Prostate gland (tissue), 2 donors: Measurements from ENCODE around the gene SAMD15.

ENCODE experiments used
- POLR2A ChIP-seq: fragments of 450-650 bp; IDR thresholded peaks from one replicate; pipeline ENCODE4 v1.6.1; 2016; ENCODE audit warnings: antibody characterized with exemption, mild to moderate bottlenecking
- TF ChIP-seq, protein P1 (sequence below), 4 experiments: fragments of 200-600 bp in 2 of 4; fragments of 450-650 bp in 2 of 4; sonication (generic) in 2 of 4; IDR thresholded peaks; 1 replicate in 3 of 4; 2 replicates in 1 of 4; pipeline ENCODE4 v1.5.1; 2016 to 2019; ENCODE audit warnings: antibody characterized with exemption in 4 of 4, mild to moderate bottlenecking in 2 of 4, moderate library complexity in 2 of 4

DNA sequence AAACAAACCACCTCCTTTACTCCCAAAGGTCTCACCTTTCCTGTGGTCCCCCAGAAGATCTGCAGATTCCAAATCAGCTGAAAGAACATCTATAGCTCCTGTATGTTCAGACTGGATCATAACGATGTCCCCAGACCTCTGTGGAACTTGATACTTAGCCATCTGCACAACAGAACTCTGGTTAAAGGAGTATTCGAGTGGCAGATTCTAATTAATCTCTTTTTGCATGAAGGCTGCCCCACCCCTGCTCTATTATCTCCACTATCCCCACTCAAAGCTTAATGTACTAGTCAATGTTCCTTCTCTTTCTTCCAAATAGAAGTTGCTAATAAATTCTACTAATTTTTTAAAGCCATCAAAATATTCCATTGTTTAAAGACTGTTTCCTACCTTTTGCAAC lies 33.5 kb upstream of the SAMD15 start:
- TF ChIP-seq, protein P1, sequence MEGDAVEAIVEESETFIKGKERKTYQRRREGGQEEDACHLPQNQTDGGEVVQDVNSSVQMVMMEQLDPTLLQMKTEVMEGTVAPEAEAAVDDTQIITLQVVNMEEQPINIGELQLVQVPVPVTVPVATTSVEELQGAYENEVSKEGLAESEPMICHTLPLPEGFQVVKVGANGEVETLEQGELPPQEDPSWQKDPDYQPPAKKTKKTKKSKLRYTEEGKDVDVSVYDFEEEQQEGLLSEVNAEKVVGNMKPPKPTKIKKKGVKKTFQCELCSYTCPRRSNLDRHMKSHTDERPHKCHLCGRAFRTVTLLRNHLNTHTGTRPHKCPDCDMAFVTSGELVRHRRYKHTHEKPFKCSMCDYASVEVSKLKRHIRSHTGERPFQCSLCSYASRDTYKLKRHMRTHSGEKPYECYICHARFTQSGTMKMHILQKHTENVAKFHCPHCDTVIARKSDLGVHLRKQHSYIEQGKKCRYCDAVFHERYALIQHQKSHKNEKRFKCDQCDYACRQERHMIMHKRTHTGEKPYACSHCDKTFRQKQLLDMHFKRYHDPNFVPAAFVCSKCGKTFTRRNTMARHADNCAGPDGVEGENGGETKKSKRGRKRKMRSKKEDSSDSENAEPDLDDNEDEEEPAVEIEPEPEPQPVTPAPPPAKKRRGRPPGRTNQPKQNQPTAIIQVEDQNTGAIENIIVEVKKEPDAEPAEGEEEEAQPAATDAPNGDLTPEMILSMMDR (IDR thresholded peaks at IDR 0.05) = no peak
- no peak for TF ChIP-seq POLR2A
